HepG2 (cell line): ENCODE results near the gene FKBP8. TPM values are rescaled to one million over a fixed set of nuclear protein-coding genes. Genes with fewer than 3 reads are reported as not detected.
A peak's percentile ranks its signal among the peaks of the same experiment; 100 is the strongest.

ENCODE experiments used
- ATAC-seq: fragments of 200-7000 bp; cut with Tn5 transposase; 3 replicates; pipeline ENCODE4 v1.9.1; 2020; ENCODE audit warnings: mild to moderate bottlenecking, moderate library complexity
- BruUV-seq: library from RNA; stranded (reverse); fragments of 400-500 nt; replicated peaks from 2 replicates; lab custom pipeline; 2021; lab: Mats Ljungman, UMichigan
- CTCF ChIA-PET: fragments of 300-600 bp; formaldehyde crosslinking; extraction: SDS; loops from one replicate; lab custom pipeline; 2021; ENCODE audit warnings: low total read pairs, inconsistent platforms, low intra/inter-chr PET ratio; lab: Yijun Ruan, JAX
- POLR2A ChIA-PET: fragments of 350-600 bp; sonication (Branson Sonifier 250); formaldehyde crosslinking; loops from one replicate; lab custom pipeline; 2020; ENCODE audit warnings: antibody characterized with exemption, inconsistent platforms; lab: Yijun Ruan, JAX
- DNase-seq: peaks from one replicate; pipeline ENCODE4 v3.0.0-alpha.2; 2015; ENCODE audit warnings: low spot score
- FAIRE-seq: peaks from 3 replicates; lab custom pipeline; 2011; peaks lifted over from hg19 to GRCh38; lab: Jason Lieb, UNC
- H2AFZ ChIP-seq: one replicate; pipeline ENCODE4 v1.6.1; 2011; ENCODE audit warnings: low read length, inconsistent platforms
- H3K27ac ChIP-seq: fragments of 300-600 bp; 3 replicates; pipeline ENCODE4 v1.8.0; 2011; ENCODE audit warnings: mixed run types, mild to moderate bottlenecking, mixed read lengths, low read length, inconsistent platforms; ENCODE audit not compliant: insufficient read depth; ENCODE audit errors: extremely low read length
- H3K27me3 ChIP-seq, 2 experiments: fragments of 200-600 bp in 1 of 2; 2 replicates in 1 of 2; 3 replicates in 1 of 2; pipeline versions ENCODE4 v1.6.0 to v1.8.0; 2011; ENCODE audit warnings: low read length in 2 of 2, mild to moderate bottlenecking in 2 of 2, moderate library complexity in 2 of 2, inconsistent platforms in 1 of 2; ENCODE audit not compliant: insufficient read depth in 2 of 2, control insufficient read depth in 1 of 2
- H3K36me3 ChIP-seq, 2 experiments: fragments of 200-600 bp in 1 of 2; replicated peaks in 1 of 2; 2 replicates in 1 of 2; 3 replicates in 1 of 2; pipeline versions ENCODE4 v1.5.1 to v1.8.0; 2011; ENCODE audit warnings: low read length in 2 of 2, inconsistent platforms in 1 of 2; ENCODE audit not compliant: insufficient read depth in 2 of 2, control insufficient read depth in 1 of 2
- H3K4me1 ChIP-seq: 2 replicates; pipeline ENCODE4 v1.5.1; 2012; ENCODE audit warnings: low read length, inconsistent platforms; ENCODE audit not compliant: insufficient read depth
- H3K4me2 ChIP-seq: 2 replicates; pipeline ENCODE4 v1.6.0; 2011; ENCODE audit warnings: low read depth, low read length, inconsistent platforms
- H3K4me3 ChIP-seq, 3 experiments: fragments of 200-600 bp in 1 of 3; sonication (generic), shearing (Covaris generic) in 1 of 3; replicated peaks in 1 of 3; 2 replicates each; pipeline ENCODE4 v1.5.1; 2011 to 2016; ENCODE audit warnings: low read length in 3 of 3, inconsistent platforms in 2 of 3, low read depth in 2 of 3, mild to moderate bottlenecking in 2 of 3, control low read depth in 1 of 3, mixed read lengths in 1 of 3; ENCODE audit not compliant: insufficient read depth in 1 of 3
- H3K79me2 ChIP-seq: one replicate; pipeline ENCODE4 v1.6.1; 2011; ENCODE audit warnings: low read length, inconsistent platforms; ENCODE audit not compliant: insufficient read depth
- H3K9ac ChIP-seq: 2 replicates; pipeline ENCODE4 v1.6.0; 2011; ENCODE audit warnings: mild to moderate bottlenecking, low read depth, low read length, inconsistent platforms; ENCODE audit not compliant: insufficient read depth
- H3K9me3 ChIP-seq: 2 replicates; pipeline ENCODE4 v1.5.1; 2012; ENCODE audit warnings: mild to moderate bottlenecking, low read length
- H4K20me1 ChIP-seq: 2 replicates; pipeline ENCODE4 v1.6.0; 2011; ENCODE audit warnings: inconsistent platforms, mild to moderate bottlenecking, low read length, moderate library complexity; ENCODE audit not compliant: insufficient read depth
- CENPBD1 ChIP-seq: sonication (generic); formaldehyde crosslinking; IDR thresholded peaks from 2 replicates; pipeline ENCODE4 v1.8.0; 2022; ENCODE audit warnings: missing genetic modification reagents, low read depth, mild to moderate bottlenecking, borderline replicate concordance
- CENPX ChIP-seq: sonication (generic); formaldehyde crosslinking; IDR thresholded peaks from 2 replicates; pipeline ENCODE4 v1.9.0; 2021; ENCODE audit warnings: mild to moderate bottlenecking, missing genetic modification reagents, moderate library complexity
- ETS1 ChIP-seq: sonication (generic); formaldehyde crosslinking; IDR thresholded peaks from 2 replicates; pipeline ENCODE4 v1.4.0; 2020; ENCODE audit warnings: missing genetic modification reagents
- HES4 ChIP-seq: sonication (generic); formaldehyde crosslinking; IDR thresholded peaks from 2 replicates; pipeline ENCODE4 v1.9.0; 2021; ENCODE audit warnings: mild to moderate bottlenecking, missing genetic modification reagents, borderline replicate concordance
- IKZF1 ChIP-seq: fragments of 450-650 bp; IDR thresholded peaks from 2 replicates; pipeline ENCODE4 v1.7.1; 2016
- ISL2 ChIP-seq: sonication (generic); formaldehyde crosslinking; IDR thresholded peaks from 2 replicates; pipeline ENCODE4 v1.5.0; 2020; ENCODE audit warnings: missing genetic modification reagents
- KDM1A ChIP-seq: IDR thresholded peaks from 2 replicates; pipeline ENCODE4 v1.6.1; 2016; ENCODE audit warnings: missing compliant biosample characterization
- NFKB2 ChIP-seq: sonication (generic); formaldehyde crosslinking; IDR thresholded peaks from 2 replicates; pipeline ENCODE4 v1.4.0; 2020; ENCODE audit warnings: missing genetic modification reagents, borderline replicate concordance
- PLSCR1 ChIP-seq: sonication (generic); formaldehyde crosslinking; IDR thresholded peaks from 2 replicates; pipeline ENCODE4 v1.5.0; 2020; ENCODE audit warnings: missing genetic modification reagents, mild to moderate bottlenecking, borderline replicate concordance
- POGZ ChIP-seq: sonication (generic); formaldehyde crosslinking; IDR thresholded peaks from 2 replicates; pipeline ENCODE4 v1.4.0; 2020; ENCODE audit warnings: mild to moderate bottlenecking, missing genetic modification reagents
- RFXAP ChIP-seq: sonication (generic); formaldehyde crosslinking; IDR thresholded peaks from 2 replicates; pipeline ENCODE4 v1.4.0; 2020; ENCODE audit warnings: missing genetic modification reagents, borderline replicate concordance
- TEAD3 ChIP-seq: optimal IDR thresholded peaks from 2 replicates; pipeline ENCODE3; 2016; ENCODE audit warnings: borderline replicate concordance
- THRA ChIP-seq: sonication (generic); formaldehyde crosslinking; IDR thresholded peaks from 2 replicates; pipeline ENCODE4 v1.4.0; 2020; ENCODE audit warnings: missing genetic modification reagents, borderline replicate concordance
- ZFP36 ChIP-seq: fragments of 150-350 bp; IDR thresholded peaks from 2 replicates; pipeline ENCODE4 v1.6.1; 2018; ENCODE audit warnings: borderline replicate concordance, low read length, low read depth; ENCODE audit not compliant: partially characterized antibody
- ZNF225 ChIP-seq: sonication (generic); formaldehyde crosslinking; IDR thresholded peaks from 2 replicates; pipeline ENCODE4 v1.4.0; 2020; ENCODE audit warnings: mild to moderate bottlenecking, missing genetic modification reagents
- ZNF335 ChIP-seq: sonication (generic); formaldehyde crosslinking; IDR thresholded peaks from 2 replicates; pipeline ENCODE4 v1.4.0; 2020; ENCODE audit warnings: missing genetic modification reagents
- ZNF841 ChIP-seq: sonication (generic); formaldehyde crosslinking; IDR thresholded peaks from 2 replicates; pipeline ENCODE4 v1.8.1; 2023; ENCODE audit warnings: missing genetic modification reagents, borderline replicate concordance
- WGBS: methylation state at CpG from one replicate; pipeline ENCODE4 v1.1.6; 2017; ENCODE audit warnings: low lambda C conversion rate; 5-methylcytosine and 5-hydroxymethylcytosine counted together
- in situ Hi-C: cut with HindIII; loops from 2 replicates; pipeline ENCODE4 v1.10.0; 2017; ENCODE audit warnings: low pct_unique_long_range_greater_than_20kb; ENCODE audit not compliant: extremely low pct_ligation_motif_present
- intact Hi-C: fragments of 100-400 bp; cut with micrococcal nuclease; formaldehyde crosslinking; loops from one replicate; pipeline ENCODE4 v1.10.0; 2022; ENCODE audit not compliant: unreplicated experiment
- polyA plus RNA-seq, 8 experiments: library from polyadenylated mRNA; depleted of rRNA in 3 of 8; stranded (reverse) in 7 of 8; unstranded in 1 of 8; fragments of >200 nt; fragmentation: Illumina TruSeq in 4 of 8; extraction: Trizol in 4 of 8; gene quantifications; 2 replicates each; pipeline versions ENCODE4 v1.2.1 to v1.2.3, GENCODE V29; 2011 to 2016; ENCODE audit warnings: low read depth in 4 of 8, missing spikeins in 1 of 8, mixed read lengths in 1 of 8; ENCODE audit not compliant: insufficient read depth in 1 of 8
- total RNA-seq, 5 experiments: library from RNA; depleted of rRNA; stranded (reverse); fragments of >200 nt; fragmentation: Illumina TruSeq; extraction: Trizol; gene quantifications; 2 replicates each; pipeline ENCODE4 v1.2.3, GENCODE V29; 2016; ENCODE audit warnings: low read depth in 1 of 5

The FKBP8 gene
- total and polyA plus RNA-seq, 2 of the 13 experiments (the other 11 are each of a cell fraction or from before 2014, with no cell fraction given) = 81.7 to 93.9 TPM

- TF ChIP-seq ZNF335 (CRISPR knock-in tag) = no peak
- no peak for TF ChIP-seq IKZF1
- no peak for TF ChIP-seq NFKB2
- TF ChIP-seq KDM1A (CRISPR knock-in tag) = no peak
- TF ChIP-seq HES4 (CRISPR knock-in tag) = no peak
- TF ChIP-seq RFXAP (CRISPR knock-in tag) = no peak
- TF ChIP-seq ZNF225 (CRISPR knock-in tag) = no peak
- no peak for TF ChIP-seq ZFP36
- TF ChIP-seq POGZ (CRISPR knock-in tag) = no peak
These were observed 16.3 kb upstream of the FKBP8 start (continued) for GRCh38 chr19:18559685-18560084.

GRCh38 chr19:18558604-18559003 lies 15.2 kb upstream of the FKBP8 start:
- no TSS peak for BruUV-seq
- Histone ChIP-seq H3K36me3 (peaks cover 5 to 17% of the 10 kb centered on the region in 2 experiments; a peak in 4 of 5 replicates), H3K9me3 (no peaks in the 10 kb centered on the region), H3K79me2 (peaks cover 21% of the 10 kb centered on the region), H3K4me3 (peak overlapping the region; percentile 69 to 90 (median 86)), H3K27ac (peak overlapping the region; percentile 50), H4K20me1 (no peaks in the 10 kb centered on the region), H3K4me1 (peaks cover 38% of the 10 kb centered on the region), H3K27me3 (no peaks in the 10 kb centered on the region; a peak in 1 of 5 replicates), H2AFZ (no peak overlapping the region), H3K9ac (peak overlapping the region; percentile 81), H3K4me2 (peak overlapping the region; percentile 83)
- ChIA-PET POLR2A (interaction anchor here (0.6 to 3.0 kb wide), 7 partner anchors 12 to 274 kb away, joined by 3 to 55 read pairs (median 13); partner anchors contain the start of genes ELL, REX1BD and UBA52), CTCF (no interaction called here)
- 49% methylated on average over 3 of the region's 3 CpGs for whole genome bisulfite sequencing
- in situ Hi-C loops (no loop called here), intact Hi-C loops (no loop called here)
- DNase-seq (no peak), FAIRE-seq (no peak), ATAC-seq (no peak)
- TF ChIP-seq ISL2 (CRISPR knock-in tag) (no peak), TEAD3 (CRISPR knock-in tag) (no peak), ZNF841 (CRISPR knock-in tag) (no peak), CENPX (CRISPR knock-in tag) (0 out of 2 replicates have a peak, but pooled peaks have one; percentile 35), ETS1 (CRISPR knock-in tag) (no peak), PLSCR1 (CRISPR knock-in tag) (0 out of 2 replicates have a peak, but pooled peaks have one; percentile 40), CENPBD1 (CRISPR knock-in tag) (no peak), THRA (CRISPR knock-in tag) (no peak)
